NT2/D1 (cell line): ENCODE measurements around the gene EPB41L1.

Experiments
- SUZ12 ChIP-seq: IDR thresholded peaks from 2 replicates; pipeline ENCODE4 v1.6.1; 2011; ENCODE audit not compliant: insufficient read length, insufficient read depth; ENCODE audit errors: extremely low read depth
- ZNF274 ChIP-seq: IDR thresholded peaks from 2 replicates; pipeline ENCODE4 v1.6.1; 2011; ENCODE audit warnings: mild to moderate bottlenecking, low read depth, low read length

DNA sequence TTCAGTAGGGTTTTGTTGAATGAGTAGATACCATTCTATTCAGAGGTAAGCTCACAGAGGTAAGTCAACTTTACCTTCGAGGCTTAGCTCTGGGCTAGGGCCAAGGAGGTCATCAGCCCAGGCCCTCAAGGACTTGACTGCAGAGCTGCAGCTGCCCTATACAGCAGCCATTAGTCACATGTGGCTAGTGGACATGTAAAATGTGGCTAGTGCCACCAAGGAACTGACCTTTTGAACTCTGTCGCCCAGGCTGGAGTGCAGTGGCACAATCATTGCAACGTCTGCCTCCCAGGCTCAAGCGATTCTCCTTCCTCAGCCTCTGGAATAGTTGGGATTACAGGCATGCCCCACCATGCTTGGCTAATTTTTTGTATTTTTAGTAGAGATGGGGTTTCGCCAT is 47.9 kb upstream of the EPB41L1 start:
- TF ChIP-seq ZNF274 (no peak), SUZ12 (no peak)
